KOPT-K1 (cell line): ENCODE measurements around the gene LRRC36.

ENCODE experiments used
- H3K27ac ChIP-seq: fragments of 200-600 bp; sonication (generic); 2 replicates; pipeline ENCODE4 v1.5.1; 2016; ENCODE audit warnings: antibody characterized with exemption, mild to moderate bottlenecking, low read depth, low read length; ENCODE audit not compliant: poor library complexity, severe bottlenecking
- H3K36me3 ChIP-seq: fragments of 200-600 bp; sonication (generic); 2 replicates; pipeline ENCODE4 v1.5.1; 2017; ENCODE audit warnings: antibody characterized with exemption, mild to moderate bottlenecking, low read length, moderate library complexity; ENCODE audit not compliant: insufficient read depth
- H3K9me3 ChIP-seq: fragments of 200-600 bp; sonication (generic); 2 replicates; pipeline ENCODE4 v1.5.1; 2017; ENCODE audit warnings: antibody characterized with exemption, low read length, mild to moderate bottlenecking; ENCODE audit not compliant: insufficient read depth, poor library complexity, severe bottlenecking

LRRC36 gene

DNA sequence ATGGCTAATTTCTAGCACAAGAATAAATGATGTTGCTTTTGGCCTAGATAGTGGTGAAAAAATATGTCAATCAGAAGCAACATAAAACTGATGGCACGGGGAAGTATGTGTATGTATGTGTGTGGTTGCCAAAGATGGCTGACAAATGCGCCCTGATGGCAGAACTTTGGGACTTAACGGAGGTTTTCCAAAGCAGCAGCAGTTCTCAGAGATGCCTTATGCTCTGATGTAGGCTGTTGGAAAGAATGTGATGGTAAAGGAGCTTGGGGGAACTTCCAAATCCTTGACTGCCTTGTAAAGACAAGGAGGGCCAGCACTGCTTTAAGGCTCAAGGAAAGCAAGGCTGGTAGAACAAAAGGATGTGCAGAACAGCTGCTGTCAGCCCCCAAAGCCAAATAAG is 16.1 kb upstream of the LRRC36 start:
- Histone ChIP-seq H3K9me3 (no peaks in the 10 kb centered on the region), H3K36me3 (no peaks in the 10 kb centered on the region), H3K27ac (no peak overlapping the region)

DNA sequence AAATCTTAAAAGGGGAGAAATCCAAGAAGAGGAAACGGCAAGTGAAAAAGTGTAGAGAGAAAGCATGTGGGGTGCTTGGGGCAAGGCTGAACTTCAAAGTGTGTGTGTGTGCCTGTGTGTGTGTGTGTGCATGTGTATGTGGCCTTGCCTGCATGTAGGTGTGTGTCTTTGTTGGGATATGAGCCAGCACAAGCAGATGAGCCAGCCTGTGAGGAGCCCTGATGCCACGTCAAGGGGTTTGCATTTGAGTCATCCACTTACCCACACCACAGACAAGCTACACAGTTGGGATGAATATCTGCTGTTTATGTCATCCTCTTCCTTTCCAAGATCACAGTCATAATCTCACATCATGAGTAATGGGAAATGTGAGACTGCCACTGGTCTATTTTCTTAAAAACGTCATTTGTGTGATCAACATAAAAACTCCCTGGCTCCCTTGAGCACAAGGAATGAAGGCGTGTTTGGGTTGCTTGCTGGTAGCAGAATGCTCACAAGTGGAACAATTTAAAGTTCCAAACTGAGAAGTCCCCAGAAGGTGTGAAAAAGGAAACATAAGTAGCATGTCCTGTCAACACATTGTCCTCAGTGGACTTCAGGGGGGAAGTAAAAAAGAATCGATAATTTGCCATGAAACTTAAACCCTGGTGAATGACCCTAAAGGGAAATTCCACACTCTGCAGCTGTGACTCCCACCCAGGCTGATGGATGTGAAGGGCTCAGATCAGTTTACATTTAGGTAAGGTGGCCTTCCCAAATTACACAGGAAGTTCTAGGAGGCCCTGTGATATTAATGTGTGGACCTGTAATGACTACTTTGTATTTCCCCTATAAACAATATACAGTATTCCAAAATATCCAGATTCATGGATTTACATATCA is 14.8 kb upstream of the LRRC36 start:
- Histone ChIP-seq H3K36me3 (no peaks in the 10 kb centered on the region), H3K9me3 (no peaks in the 10 kb centered on the region), H3K27ac (no peak overlapping the region)

DNA sequence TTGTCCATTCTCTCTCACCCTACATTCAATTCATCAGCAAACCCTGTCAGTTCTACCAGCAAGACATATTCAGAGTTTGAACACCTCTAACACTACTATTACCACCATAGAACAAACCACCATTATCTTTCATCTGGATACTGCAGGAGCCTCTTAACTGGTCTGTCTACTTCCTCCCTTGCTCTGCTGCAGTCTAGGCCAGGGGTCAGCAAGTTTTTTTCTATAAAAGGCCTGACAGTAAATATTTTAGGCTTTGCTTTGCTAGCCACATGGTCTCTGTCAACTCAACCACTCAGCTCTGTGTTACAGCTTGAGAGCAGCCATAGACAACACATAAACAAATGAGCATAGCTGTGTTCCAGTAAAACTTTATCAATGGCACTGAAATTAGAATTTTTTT is 13.9 kb upstream of the LRRC36 start:
- H3K27ac ChIP-seq, result no peak overlapping the region
- H3K9me3 ChIP-seq, result no peaks in the 10 kb centered on the region

DNA sequence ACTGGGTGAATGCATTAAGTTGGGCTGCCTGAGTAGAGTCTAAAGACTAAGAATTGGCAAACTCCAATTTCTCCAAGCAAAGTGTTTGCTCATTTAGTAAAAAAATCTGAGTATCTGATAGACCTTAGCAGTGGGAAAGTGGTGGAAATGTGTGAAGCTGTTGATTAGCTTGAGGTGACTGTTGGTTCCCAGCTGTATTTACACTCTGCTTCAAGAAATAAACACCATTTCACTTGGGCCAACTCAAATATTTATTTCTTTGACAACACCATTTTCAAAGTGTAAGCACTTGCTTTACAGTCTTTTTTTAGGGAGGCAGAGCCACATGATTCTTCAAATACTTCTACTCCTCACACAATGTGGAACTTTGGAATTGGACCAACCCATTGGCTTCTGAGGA is 8.8 kb upstream of the LRRC36 start:
- H3K27ac ChIP-seq, result no peak overlapping the region
- no peaks in the 10 kb centered on the region for H3K9me3 ChIP-seq
- H3K36me3 ChIP-seq, result peaks cover 5% of the 10 kb centered on the region; the same call in 1 of the 2 replicates

More for the DNA sequence above, 13.9 kb upstream of the LRRC36 start:
- H3K36me3 ChIP-seq, result no peaks in the 10 kb centered on the region

DNA sequence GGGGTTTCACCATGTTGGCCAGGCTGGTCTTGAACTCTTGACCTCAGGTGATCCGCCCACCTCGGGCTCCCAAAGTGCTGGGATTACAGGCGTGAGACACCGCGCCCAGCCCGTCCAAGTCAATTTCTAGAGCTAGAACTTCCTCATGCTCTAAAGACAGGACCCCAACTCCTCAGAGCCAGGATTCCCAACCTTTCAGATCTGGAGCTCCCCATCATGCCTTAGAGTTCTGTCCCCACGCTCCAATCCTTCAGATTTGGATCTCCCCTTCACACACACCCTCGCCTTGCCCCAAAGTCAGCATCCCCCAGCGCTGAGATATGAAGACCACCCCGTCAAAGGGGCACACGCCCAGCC is 522 bp upstream of the LRRC36 start:
- Histone ChIP-seq H3K36me3 (no peaks in the 10 kb centered on the region), H3K9me3 (no peaks in the 10 kb centered on the region), H3K27ac (peak overlapping the region; percentile 75)

DNA sequence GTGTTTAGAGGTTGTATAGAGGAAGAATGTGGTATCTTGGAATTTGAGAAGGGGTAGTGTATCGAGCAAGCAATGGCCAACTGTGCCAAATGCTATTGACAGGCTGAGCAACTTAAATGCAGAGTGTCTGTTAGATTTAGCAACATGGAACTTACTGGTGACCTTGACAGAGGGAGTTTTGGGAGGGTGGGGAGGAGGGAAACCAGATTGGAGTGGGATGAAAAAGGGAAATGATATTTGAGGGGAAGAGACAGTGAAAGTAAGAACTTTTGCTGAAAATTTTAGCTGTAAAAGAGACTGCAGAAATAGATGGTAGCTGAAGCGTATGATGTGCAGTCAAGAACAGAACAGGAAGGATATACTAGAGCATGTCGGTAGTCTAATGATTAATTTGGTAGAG is 1.1 kb downstream of the LRRC36 start:
- H3K27ac ChIP-seq, result no peak overlapping the region

DNA sequence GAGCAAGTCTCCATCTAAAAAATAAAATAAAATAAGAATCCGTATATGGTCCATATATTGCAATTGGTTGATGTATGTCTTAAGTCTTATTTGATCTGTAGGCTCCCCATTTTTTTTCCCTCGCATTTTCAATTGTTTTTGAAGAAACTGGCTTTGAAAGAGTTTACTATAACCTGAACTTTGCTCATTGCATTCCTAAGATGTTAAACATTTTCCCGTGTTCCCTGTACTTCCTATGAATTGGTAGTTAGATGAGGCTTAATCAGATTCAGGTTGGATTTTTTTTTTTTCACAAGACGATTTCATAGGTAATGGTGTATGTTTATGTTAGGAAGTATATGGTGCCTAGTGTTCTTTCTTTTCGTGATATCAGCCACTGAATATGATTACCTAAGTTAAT is 3.3 kb downstream of the LRRC36 start:
- Histone ChIP-seq H3K36me3 (no peaks in the 10 kb centered on the region), H3K27ac (no peak overlapping the region), H3K9me3 (peaks cover 6% of the 10 kb centered on the region)

More for the DNA sequence above, 1.1 kb downstream of the LRRC36 start:
- H3K9me3 ChIP-seq, result no peaks in the 10 kb centered on the region
- H3K36me3 ChIP-seq, result no peaks in the 10 kb centered on the region

DNA sequence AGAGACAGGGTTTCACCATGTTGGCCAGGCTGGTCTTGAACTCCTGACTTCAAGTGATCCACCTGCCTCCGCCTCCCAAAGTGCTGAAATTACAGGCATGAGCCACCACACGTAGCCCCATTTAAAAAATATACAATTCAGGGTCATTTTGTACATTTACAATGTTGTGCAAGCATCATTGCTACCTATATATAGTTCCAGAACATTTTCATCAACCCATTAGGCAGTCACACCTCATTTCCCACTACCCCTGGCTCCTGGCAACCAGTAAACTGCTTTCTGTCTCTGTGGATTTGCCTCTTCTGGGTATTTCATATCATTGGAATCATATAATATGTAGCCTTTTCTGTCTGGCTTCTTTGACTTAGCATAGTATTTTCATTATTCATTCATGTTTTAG is 6.7 kb downstream of the LRRC36 start:
- no peak overlapping the region for H3K27ac ChIP-seq
- H3K36me3 ChIP-seq, result no peaks in the 10 kb centered on the region
- peaks cover 14% of the 10 kb centered on the region for H3K9me3 ChIP-seq

DNA sequence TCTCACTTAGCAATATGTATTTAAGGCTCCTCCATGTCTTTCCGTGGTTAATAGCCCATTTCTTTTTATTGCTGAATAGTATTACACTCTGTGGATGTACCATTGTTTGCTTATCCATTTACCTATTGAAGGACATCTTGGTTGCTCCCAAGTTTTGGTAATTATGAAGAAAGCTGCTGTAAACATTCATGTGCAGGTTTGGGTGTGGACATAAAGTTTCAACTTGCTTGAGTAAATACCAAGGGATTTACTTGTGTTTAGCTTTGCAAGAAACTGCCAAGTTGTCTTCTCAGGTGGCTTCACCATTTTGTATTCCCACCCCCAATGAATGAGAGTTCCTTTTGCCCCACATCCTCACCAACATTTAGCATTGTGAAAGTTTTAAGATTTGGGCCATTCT is 9.5 kb downstream of the LRRC36 start:
- Histone ChIP-seq H3K27ac (no peak overlapping the region), H3K36me3 (no peaks in the 10 kb centered on the region), H3K9me3 (peaks cover 14% of the 10 kb centered on the region)

DNA sequence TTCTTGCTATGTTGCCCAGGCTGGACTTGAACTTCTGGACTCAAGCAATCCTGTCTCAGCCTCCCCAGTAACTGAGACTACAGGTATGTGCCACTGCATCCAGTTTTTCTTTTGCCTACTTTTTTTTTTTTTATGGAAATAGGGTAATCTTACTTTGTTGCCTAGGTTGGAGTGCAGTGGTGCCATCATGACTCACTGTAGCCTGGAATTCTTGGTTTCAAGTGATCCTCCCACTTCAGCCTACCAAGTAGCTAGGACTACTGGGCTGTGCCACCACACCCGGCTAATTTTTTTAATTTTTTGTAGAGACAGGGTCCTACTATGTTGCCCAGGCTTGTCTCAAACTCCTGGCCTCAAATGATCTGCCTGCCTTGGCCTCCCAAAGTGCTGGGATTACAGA is 10.0 kb downstream of the LRRC36 start:
- Histone ChIP-seq H3K9me3 (peaks cover 14% of the 10 kb centered on the region), H3K36me3 (no peaks in the 10 kb centered on the region), H3K27ac (no peak overlapping the region)

DNA sequence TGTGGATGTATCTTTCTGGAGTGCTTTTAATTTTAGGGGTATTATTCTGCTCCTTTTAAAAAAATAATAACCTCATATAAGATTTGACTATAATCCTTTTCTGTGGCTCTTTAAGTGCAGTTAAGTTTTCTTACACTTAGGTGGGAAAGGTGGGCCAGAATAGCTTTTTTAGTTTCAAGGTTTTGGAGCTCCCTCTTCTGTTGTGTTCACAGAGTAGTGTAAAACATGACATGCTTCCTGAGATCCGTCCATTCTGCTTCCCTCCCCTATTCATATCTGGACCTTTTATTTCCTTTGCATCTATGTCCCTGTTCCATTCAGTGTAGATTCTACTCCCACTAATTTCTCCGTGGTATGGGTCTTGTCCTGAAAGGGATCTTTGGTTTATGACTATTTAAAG is 12.8 kb downstream of the LRRC36 start:
- Histone ChIP-seq H3K9me3 (peaks cover 12% of the 10 kb centered on the region), H3K36me3 (no peaks in the 10 kb centered on the region), H3K27ac (no peak overlapping the region)

DNA sequence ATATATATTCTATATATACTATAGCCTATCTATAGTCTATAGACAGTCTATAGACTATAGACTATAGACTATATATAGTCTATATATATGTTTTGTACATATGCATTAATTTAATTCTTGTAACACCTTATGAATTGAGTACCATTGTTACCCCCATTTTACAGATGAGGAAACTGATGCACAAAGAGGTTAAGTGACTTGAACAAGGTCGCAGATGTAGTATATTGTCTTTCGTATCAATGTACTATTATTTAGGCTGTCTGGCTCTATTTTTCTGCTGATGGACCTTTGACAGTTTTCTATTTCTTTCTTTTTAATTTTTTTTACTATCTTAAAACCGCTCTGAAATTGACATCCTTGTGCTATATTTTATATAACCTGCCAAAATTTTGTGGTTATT is 14.6 kb downstream of the LRRC36 start:
- no peaks in the 10 kb centered on the region for H3K9me3 ChIP-seq
- no peak overlapping the region for H3K27ac ChIP-seq
- no peaks in the 10 kb centered on the region for H3K36me3 ChIP-seq

DNA sequence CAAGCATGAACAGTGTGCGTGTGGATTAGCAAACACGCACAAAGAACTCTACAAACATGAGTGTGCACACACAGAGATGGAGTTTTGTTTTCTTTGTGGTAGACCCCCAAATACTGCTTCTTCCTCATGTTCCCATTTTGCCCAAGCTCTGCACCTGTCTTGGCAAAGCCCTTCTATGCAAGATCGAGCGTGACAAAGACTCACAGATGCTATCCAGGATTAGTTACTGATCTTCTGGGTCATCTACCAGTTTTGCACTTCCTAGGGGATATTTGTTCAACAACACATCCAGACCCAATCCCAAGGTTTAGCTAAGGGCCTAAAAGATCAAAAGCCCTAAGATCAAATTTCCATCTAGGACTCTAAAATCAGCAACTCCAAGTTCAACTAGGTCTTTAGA is 16.0 kb downstream of the LRRC36 start:
- Histone ChIP-seq H3K36me3 (no peaks in the 10 kb centered on the region), H3K9me3 (no peaks in the 10 kb centered on the region), H3K27ac (no peak overlapping the region)

DNA sequence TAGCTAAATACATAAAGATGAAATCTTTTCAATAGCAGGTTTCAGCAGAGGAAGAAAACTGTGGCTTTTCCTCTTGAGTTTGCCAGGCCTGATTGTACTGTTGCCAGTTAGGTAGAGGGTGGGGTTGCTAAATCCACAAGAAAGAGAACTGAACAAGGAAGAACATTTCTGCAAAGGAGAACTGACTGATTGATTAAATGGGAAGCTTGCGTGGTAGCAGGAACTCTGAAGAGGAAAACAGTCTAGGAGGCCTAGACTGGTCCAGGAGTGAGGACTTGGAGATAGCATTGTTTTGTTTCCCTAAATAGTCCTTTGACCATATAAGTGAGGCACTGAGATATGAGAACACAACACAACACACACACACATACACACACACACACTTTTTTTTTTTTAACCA is 18.8 kb downstream of the LRRC36 start:
- H3K27ac ChIP-seq, result no peak overlapping the region
- H3K9me3 ChIP-seq, result no peaks in the 10 kb centered on the region
- H3K36me3 ChIP-seq, result no peaks in the 10 kb centered on the region

DNA sequence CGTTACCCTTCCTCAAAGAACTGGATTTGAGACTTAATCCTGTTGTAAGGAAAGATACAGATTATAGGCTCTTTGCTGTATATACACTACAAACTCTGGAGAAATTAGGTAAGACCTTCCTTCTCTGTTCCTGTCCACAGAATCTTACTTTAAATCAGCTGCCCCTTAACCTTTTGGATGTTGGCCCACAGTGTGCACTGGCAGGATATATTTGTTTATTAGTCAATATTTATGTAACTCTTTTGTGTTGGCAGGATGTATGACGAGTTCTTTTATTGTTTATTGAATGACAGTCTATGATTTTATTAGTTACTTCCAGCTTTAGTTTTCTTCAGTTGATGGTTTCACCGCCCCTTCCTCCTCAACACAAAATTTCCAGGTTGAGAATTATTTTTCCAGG is 19.7 kb downstream of the LRRC36 start:
- H3K27ac ChIP-seq, result no peak overlapping the region
- H3K9me3 ChIP-seq, result no peaks in the 10 kb centered on the region
- no peaks in the 10 kb centered on the region for H3K36me3 ChIP-seq

DNA sequence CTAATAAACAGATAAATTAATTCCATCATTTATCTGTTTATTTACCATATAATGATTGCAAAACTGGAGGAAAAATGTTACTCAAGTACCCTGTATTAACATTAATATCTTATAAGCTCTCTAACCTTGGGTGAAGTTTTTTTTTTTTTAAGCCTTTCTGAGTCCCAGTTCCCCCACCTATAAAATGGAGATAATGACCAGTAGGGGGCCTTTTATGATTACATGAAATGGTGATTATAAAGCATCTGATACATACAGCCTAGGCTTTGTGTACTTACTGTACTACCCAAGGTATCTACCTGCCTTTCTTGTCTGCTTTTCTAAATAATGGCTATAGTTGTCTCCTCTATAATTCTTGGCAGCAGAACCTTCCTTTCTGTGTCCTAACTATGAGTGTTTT is 22.6 kb downstream of the LRRC36 start:
- Histone ChIP-seq H3K27ac (no peak overlapping the region), H3K9me3 (no peaks in the 10 kb centered on the region), H3K36me3 (no peaks in the 10 kb centered on the region)
